Skin of body (tissue), 2 donors: ENCODE results near the gene FANK1. TPM values are rescaled to one million over a fixed set of nuclear protein-coding genes. Genes with fewer than 3 reads are reported as not detected.
"Not testable (repeated sequence)": the region's sequence is repeated elsewhere in the genome, so short reads cannot be mapped to it uniquely, and the experiment has no call there.

Experiments
- DNase-seq: peaks from one replicate; lab custom pipeline; 2025; lab: John Stamatoyannopoulos, UW
- total RNA-seq: library from RNA; depleted of rRNA; stranded (reverse); fragments of >200 nt; gene quantifications from one replicate; pipeline ENCODE4 v1.2.3, GENCODE V29; 2014

FANK1 gene
- total RNA-seq, 1 donor from 2014 or later = 3.1 TPM

DNA sequence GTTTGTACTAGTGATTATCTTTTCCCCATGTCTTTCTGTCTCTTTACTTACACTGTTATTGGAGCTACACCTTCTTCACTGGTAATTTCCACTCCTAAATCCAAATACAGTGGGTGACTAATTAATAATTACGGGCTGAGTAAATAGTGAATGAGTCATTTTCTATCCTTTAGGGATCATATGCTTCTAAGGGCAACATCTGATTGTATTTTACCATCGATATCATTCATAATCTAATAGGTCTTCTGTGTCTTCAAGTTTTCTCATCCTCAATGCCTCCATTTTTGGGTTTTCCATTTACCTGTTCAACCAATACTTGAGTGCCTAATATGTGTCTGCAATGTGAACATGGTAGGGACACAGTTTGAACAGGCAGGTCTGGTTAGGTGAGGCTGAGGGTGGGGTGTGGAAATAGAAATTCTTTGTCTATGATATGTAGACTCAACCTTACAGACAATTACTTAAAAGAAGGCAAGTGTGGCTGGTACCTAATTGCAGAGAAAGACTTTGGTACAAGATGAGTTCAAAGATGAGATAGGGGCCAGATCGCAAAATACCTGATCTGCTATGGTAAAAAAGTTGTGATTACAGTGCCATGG is 9.4 kb upstream of the FANK1 start:
- DNase-seq = no peak

DNA sequence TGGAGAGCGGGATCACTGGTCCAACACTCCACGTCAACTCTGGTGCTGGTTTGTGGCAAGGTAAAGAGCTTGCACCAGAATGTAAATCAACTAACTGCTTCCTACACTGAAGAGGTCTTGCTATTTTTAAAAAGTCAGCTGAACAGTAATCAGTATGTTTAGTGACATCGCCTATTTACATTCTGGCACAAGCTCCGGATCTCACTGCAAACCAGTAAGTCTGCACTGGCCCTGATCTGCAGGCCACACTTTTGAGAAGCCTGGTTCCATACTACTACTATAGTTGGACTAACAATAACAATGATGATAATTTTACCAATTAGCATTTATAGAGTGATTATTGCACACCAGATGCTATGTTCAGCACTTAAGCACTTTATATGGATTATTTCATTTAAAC is 6.9 kb upstream of the FANK1 start:
- DNase-seq = not testable (repeated sequence)

- not testable (repeated sequence) for DNase-seq
Observed at GRCh38 chr10:125892402-125892801, 4.0 kb upstream of the FANK1 start.

DNA sequence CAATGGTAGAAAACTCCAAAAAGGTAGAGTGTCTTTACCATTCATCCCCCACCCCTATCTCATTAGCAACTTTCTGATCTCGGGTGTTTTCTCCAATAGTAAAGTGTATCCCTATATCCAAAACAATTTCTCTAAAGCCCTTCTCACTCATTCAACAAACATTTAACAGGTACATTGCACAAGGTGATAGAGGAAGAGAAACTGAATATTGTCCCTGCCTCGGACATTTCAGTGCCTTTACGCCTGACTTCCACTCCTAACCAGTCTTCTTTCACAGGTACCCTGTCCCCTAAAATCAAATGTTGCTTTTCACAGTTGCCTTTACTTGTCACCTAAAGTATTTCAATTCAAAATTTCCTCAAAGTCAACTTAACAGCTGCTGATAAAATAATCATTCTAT is 2.2 kb upstream of the FANK1 start:
- DNase-seq = not testable (repeated sequence)

GRCh38 chr10:125895130-125896087 is 955 bp upstream of the FANK1 start:
- DNase-seq = not testable (repeated sequence)

- not testable (repeated sequence) for DNase-seq
Observed at GRCh38 chr10:125897317-125897716, 953 bp downstream of the FANK1 start.

DNA sequence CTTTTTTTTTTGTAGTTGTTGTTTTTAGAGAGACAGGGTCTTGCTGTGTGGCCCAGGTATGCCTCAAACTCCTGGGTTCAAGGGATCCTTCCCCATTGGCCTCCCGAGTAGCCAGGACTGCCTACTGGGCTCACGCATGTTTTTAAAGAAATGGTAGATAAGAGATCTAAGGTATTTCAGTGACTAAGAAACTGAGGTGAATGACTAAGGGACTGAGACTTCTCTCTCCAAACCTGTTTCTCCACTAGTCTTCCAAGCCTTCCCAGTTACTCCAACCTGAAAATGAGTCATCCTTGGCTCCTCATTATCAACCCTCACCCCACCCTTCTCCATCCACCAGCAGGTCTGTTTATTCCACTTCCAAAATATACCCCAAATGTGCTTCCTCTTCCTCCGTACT is 4.6 kb downstream of the FANK1 start:
- DNase-seq = not testable (repeated sequence)

DNA sequence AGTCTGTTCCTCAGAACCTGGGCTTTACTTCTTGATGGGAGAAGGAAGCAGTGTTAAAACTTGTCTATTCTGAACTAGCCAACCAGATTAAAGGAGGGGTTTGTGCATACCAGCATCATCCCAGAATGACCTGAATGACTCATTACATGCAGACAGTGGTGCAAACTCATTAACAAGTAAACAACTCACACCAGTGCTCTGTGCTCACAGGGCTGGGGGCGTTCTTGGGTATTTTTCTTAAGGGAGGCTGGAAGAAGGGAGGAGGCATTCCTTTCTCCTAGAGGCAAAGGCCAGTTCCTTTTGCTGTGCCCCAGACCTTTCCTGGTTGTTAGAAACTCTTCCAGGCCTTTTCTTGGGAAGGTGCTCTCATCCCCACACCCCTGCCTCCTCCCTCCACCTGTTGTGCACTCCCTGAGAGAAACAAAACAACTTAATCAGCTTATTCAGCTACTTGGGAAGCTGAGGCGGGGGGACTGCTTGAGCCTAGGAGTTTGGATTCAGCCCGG is 6.8 kb downstream of the FANK1 start:
- not testable (repeated sequence) for DNase-seq

GRCh38 chr10:125905069-125905994 is 9.0 kb downstream of the FANK1 start:
- DNase-seq = not testable (repeated sequence)

GRCh38 chr10:125907598-125907997 is 11.2 kb downstream of the FANK1 start:
- not testable (repeated sequence) for DNase-seq

DNA sequence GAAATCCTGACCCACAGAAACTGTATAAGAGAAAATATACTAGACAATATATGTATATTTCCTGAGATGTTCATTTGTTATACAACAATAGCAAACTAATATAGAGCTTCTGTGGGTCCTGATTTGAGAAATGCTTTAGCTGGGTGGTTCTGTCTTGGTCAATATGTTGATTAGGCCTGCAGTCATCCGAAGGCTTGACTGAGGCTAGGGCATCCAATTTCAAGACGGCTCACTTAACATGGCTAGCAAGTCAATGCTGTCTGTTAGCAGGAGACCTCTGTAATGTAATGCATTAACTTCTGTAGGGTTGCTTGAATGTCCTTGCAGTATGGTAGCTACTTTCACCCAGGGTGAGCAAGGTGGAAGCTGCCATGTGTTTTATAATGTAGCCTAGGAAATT is 12.4 kb downstream of the FANK1 start:
- DNase-seq = not testable (repeated sequence)

DNA sequence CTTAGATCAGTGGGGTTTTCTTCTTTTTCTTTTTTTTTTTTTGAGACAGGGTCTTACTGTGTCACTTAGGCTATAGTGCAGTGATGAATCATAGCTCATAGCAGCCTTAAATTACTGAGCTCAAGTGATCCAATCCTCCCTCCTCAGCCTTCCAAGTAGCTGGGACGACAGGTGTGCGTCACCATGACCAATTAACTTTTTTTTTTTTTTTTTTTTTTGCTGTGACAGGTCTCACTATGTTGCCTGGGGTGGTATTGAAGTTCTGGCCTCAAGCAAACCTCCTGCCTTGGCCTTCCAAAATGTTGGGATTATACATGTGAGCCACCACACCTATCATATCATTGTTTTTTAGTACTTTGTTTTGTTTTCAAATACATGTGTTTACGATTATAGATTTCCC is 13.1 kb downstream of the FANK1 start:
- not testable (repeated sequence) for DNase-seq

DNA sequence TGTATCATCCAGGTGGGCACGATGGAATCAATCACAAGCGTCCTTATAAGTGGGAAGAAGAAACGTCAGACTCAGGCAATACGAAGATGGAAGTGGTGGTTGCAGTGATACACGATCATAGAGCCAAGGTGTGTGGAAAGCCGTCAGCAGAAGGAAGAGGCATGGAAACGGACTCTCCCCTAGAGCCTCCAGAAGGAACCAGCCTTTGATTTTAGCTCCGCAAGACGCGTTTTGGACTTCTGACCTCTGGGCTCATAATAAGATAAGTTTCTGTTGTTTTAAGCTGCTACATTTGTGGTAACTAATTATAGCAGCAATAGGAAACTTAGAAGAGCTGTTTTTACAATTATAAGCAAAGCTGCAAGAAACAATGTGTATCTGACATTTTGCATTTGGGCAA is 14.8 kb downstream of the FANK1 start:
- no peak for DNase-seq

- no peak for DNase-seq
Observed at GRCh38 chr10:125911990-125912389, 15.6 kb downstream of the FANK1 start.

GRCh38 chr10:125913277-125913676 is 16.9 kb downstream of the FANK1 start:
- DNase-seq = not testable (repeated sequence)

DNA sequence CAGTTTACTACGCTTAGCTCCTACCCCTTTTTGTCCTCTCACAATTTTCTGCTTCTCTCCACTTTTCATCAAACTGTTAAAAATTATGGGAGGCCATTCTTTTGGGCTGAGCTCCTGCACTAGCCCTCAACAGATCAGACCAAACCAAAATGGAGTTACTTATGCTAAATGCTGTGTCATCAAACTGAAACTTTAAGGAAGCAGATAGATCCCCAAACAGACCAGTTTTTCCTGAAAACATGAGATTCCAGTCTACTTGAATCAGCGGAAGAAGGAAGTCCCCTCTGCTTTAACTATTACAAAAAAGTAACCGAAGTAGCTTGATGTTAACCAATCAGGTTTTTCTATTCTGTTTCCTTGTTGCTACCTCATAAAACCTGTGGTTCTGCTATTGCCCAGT is 20.6 kb downstream of the FANK1 start:
- no peak for DNase-seq

DNA sequence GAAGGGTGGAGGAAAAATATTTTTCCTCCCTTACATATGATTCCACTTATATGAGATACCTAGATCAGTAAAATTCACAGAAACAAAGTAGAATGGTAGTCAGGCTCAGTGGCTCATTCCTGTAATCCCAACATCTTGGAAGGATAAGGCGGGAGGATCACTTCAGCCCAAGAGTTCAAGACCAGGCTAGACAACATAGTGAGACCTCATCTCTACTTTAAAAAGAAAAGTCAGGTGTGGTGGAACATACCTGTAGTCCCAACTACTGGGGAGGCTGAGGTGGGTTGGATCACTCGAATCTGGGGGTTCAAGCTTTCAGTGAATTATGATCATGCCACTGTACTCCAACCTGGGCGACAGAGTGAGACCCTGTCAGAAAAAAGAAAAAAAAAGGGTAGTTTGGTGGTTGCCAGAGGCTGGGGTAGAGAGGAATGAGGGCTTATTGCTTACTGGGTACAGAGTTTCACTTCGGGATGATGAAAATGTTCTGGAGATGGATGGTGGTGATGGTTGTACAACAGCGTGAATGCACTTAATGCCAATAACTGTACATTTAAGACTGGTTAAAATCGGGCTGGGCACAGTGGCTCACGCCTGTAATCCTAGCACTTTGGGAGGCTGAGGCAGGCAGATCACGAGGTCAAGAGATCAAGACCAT is 21.5 kb downstream of the FANK1 start:
- DNase-seq = not testable (repeated sequence)

DNA sequence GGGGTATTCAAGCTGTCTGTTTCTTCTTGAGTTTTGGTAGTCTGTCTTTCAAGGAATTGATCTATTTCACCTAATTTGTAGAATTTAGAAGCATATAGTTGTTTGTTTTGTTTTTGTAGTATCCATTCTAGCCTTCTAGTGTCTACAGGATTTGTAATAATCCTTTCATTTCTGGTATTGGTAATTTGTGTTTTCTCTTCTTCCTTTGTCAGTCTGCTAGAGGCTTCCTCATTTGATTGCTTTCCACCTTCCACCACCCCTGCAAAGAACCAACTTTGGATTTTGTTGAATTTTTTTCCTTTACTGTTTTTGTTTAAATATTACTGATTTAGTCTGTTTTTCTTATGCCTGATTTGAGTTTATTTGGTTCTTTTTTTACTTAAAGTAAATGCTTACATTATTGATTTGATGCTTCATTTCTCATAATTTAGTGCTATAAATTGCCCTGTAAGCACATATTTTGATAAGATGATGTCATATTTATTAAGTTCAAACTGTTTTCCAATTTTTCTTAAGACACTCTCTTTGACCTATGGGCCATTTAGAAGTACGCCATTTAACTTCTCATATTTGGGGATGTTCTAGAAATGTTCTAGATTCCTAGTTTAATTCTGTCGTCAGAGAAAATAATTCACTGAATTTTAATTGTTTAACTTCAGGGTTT is 25.4 kb downstream of the FANK1 start:
- DNase-seq = not testable (repeated sequence)

GRCh38 chr10:125925262-125925834 is 29.0 kb downstream of the FANK1 start:
- DNase-seq = no peak

DNA sequence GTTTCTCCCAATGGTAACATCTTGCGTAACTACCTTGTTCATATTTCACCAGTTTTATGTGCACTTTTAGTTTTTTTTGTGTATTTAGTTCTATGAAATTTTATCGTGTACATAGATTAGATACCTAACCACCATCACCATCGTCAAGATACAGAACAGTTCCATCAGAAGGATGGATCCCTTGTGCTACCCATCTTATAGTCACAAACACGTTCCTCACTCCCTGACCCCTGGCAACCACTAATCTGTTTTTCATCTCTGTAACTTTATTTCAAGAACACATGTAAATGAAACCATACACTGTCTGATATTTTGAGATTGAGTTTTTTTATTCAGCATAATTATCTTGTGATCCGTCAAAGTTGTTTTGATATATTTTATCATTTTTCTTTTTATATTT is 29.9 kb downstream of the FANK1 start:
- no peak for DNase-seq
